Measurements from ENCODE around the gene SORCS1.
A peak's percentile ranks its signal among the peaks of the same experiment; 100 is the strongest.

SORCS1 gene

DNA sequence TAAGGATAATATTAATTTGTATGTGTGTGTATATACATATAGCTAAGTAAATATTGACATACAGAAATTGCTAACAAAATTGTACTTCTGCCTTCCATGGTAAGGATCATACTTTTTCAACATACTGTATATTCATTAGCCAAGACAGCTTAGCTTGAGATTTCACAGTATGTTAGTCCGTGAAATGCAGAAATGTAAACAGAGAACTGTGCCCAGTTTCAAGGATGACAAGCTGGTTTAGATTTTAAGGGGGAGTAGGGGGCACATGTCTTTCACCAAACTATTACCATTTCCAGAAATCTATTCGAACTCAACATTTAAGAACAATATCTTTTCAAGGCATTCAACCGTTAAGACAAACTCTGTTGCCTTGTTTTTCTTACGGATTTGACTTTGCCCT, 182.2 kb downstream of the SORCS1 start:
- DNase-seq, result no peak

DNA sequence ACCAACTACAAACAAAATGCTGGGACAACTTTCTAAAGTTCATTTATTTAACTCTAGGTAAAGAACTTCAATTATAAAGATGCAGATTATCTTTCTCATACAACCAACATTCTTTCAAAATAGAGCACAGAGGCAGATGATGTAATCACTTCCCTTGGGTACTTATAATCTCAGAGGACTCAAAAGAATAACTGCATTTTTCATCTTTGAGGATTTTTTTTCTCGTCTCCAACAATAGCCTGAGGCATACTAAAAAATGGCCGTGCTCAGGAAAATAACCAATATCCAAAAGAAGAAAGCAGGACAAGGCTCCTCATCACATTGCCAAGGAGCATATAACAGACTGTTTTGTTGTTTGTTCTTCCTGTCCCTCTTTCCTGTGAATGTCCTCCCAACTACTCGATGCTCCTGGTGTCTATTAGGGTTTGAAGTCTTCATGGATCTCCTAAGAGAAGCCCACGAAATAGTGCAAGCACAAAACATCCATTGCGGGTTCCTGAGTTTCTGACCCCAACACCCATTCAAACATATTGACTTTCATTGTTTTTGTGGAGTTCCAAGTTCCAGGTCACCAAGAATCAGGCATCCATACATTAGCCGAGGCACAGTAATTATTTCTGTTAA, 182.9 kb downstream of the SORCS1 start:
- no peak for DNase-seq

GRCh38 chr10:106980495-106981451, 183.7 kb downstream of the SORCS1 start:
- no peak for DNase-seq

GRCh38 chr10:106978756-106979155, 185.8 kb downstream of the SORCS1 start:
- no peak for DNase-seq

DNA sequence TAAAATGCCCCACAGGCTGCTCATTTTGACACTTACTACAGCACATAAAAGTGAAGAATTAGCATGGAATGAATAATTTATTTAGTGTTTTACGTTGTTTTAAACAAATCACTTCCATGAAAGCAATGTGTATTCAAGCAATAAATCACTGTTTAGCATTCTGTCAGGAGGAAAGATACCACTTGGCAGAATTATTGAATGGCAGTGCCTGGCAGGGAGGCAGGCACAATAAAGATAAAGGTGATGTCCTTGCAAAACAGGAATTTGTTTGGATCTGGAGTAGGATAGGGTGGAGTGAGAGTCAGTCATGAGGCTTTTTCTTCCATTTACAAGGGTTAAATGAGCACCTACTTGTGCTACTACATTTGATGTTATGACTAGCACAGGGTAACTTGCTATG, 190.8 kb downstream of the SORCS1 start:
- no peak for DNase-seq

DNA sequence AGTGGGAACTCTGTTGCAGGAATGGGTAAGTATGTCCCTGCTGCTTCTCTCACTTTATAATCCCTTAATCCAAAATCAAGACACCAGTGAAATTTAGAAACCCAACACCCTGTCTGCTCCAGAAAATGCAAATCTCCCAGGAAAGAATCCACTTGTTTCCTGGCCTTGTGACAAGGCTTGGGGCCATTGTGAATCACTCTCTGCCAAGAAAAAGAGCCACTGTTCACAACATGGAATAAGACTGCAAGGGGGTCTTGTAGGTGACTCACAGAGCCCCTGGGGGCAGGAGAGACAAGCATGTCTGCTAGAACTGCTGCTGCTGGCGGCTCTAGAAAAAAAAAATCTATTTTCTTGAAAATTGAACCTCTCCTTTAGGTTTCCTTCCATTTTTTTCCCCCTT, 191.2 kb downstream of the SORCS1 start:
- no peak for DNase-seq

DNA sequence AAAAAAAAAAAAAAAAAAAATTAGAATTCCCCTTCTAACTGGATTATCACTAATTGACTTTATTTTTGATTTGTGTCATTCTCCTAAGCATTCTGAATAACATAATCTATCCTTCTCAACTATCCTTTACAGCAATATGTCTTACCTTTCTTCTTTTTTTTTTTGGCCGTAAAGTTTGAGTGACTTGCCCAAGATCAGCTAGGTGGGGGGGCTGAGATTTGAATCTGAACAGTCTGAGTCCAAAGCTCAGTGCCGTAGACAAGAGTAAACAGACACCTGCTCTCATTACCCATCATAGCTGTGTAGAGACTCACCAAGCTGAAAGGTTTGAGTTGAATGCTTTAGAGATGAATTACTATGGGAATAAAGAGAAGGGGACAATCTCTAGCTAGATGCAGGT, 192.1 kb downstream of the SORCS1 start:
- no peak for DNase-seq

DNA sequence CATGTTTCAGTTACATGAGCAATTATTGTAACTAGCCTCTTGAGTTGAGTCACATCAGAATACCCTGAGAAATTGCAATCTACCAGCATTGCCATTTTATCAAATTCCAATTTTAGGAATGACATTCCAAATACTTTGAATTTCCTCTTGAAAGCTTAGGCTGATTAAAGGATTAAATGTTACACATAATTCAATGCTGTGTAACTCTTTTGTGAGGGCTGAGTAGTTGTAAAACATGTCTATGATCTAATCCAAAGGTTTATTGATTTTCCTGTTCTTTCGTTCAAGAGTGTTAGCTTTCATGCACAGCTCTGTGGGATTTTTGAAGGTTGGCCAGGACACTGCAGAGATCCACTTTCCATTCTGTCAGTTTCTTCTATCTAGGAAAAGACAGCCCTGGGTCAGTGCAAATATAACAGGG, 193.1 kb downstream of the SORCS1 start:
- no peak for DNase-seq

DNA sequence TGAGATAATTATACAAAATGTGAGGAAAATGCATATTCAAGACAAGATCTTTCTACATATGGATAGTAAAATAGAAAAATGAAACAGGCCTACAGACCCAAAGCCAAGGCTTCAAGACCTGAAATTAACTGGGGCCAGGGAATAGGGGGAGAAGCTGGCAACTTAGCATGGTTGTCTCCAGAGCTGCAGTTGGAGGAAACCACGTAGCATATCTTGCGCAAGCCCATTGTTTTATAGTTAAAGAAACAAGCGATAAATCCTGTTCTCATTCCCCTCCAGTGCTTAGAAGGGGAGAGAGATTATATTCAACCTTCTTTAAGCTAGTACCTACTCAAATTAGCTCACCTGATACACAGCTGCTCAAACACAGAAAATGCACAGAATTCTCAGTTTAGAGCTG, 197.1 kb downstream of the SORCS1 start:
- DNase-seq, result no peak

- no peak for DNase-seq
Measured at GRCh38 chr10:106960812-106961211, 203.7 kb downstream of the SORCS1 start.

DNA sequence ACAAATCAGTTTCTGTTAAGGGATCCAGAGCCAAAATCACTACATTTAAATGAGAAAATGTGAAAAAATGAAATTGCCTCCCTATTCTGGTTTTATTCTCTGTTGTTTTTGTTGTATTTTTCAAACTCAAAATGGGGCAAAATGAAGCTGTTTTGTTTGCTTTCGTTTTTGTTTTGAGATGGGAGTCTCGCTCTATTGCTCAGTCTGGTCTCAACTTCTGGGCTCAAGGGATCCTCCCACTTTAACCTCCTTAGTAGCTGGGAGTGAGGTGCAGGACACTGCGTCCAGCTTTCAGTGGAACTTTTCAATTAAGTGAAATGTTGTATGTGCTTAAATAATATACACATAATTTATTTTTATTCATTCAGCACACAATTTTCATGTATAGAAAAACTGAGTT, 205.0 kb downstream of the SORCS1 start:
- DNase-seq, result no peak

DNA sequence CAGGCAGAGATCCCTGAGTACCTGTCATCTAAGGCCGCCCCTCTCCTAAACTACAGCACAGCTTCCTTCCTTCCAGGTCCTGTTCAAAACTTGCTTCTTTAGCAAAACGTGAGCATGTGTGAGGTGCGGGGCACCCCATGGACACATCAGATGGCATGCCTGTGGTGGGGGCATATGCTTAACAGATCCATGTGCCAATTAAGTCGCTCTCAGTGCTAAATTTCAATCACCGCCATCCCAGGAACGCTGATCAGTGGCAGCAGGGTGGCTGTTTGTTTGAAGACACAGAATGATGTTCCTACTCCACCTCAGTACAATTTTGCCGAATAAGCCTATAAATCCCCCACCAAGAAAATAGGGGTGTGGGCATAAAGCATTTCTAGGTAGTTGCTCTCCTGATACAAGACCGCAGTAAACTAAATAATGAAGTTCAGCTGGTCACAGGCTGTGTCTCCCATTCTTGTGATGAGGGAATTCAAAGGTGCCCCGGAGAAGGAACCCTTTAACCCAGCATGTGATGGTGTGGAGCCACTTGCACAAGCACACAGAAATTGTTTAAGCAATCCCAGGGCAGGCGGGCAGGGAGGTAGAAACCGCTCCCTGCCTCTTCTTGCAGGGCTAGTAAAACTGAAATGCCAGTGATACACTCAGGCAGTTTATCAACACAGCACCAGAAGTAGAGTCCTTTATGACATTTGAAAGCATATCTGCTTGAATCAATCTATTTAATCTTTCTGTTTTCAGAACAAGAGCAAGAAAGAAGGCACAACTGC, 205.7 kb downstream of the SORCS1 start:
- peak; percentile 54 to 66 for DNase-seq

- peak; percentile 31 to 51 for DNase-seq
Measured at GRCh38 chr10:106957823-106958588, 206.5 kb downstream of the SORCS1 start.

DNA sequence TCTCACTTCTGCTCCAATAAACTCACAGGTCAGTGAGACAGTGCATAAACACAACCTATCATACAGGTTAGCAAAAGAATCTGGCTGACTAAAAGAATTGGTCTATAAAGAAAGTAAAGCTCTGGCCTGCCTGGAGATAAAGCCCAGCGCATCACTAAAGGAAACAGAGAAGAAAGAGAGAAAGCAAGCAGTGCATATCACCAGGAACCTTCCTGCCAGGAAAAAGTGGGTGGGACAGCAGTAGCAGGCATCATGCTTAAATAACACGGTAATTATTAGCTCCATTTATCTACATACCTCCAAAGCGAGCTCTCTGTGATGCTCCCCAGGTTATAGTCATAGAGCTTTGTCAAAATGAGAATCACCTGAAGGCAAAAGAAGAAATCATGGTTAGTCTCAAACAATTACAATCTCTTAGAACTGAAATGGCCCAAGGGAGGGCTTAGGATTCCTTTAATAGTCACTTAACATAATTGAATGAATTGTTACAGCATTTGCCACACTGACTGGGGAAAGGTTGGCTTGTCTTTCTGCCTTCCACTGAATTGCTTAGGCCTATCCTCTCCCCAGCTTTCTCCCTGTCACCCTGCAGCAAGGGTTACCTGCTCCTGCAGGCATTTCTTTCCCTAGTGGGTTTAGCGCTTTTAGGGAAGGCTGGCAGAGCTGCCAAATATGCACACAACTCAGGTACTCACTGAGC, 208.1 kb downstream of the SORCS1 start:
- no peak for DNase-seq

- DNase-seq, result no peak
Measured at GRCh38 chr10:106955133-106955532, 209.4 kb downstream of the SORCS1 start.

DNA sequence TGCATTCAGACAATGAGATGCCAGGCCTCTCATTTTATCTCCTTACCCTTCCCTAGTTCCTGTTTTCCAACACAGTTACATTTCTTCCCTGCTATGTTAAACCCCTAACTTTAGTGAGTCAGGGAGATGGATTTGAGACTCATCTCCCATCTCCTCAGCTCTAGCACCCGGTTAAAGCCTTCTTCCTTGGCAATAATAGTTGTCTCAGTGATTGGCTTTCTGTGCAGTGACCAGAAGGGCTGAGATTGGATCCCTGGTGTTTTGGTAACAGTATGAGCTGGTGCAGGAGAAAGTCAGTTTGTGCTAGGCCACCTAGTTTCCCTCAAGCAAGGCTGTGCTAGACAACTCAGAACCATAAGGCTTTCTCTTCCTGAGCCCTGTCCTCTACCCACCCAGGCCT, 212.5 kb downstream of the SORCS1 start:
- DNase-seq, result no peak

GRCh38 chr10:106949680-106950478, 214.6 kb downstream of the SORCS1 start:
- no peak for DNase-seq

DNA sequence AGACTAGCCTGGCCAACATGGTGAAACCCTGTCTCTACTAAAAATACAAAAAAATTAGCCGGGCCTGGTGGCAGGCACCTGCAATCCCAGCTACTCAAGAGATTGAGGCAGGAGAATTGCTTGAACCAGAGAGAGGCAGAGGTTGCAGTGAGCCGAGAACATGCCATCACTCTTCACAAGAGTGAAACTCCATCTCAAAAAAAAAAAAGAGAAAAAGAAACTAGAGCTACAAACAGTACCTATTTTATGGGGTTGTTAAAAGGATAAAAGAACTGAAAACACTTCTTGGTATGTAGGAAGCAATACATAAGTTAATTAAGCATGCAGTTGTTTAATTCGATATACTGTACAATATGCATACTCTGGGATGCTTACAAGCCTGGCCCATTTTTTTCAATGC, 216.9 kb downstream of the SORCS1 start:
- no peak for DNase-seq

- peak; percentile 13 to 38 for DNase-seq
Measured at GRCh38 chr10:106942035-106942662, 222.4 kb downstream of the SORCS1 start.

- no peak for DNase-seq
Measured at GRCh38 chr10:106941297-106942034, 223.0 kb downstream of the SORCS1 start.

Data from inflammatory macrophage treated with lipopolysaccharide for 1 hour (primary cell).